NCI-H1436 (cell line): Measurements from ENCODE around the gene PSMA4.
"Not testable (repeated sequence)": the region's sequence is repeated elsewhere in the genome, so short reads cannot be mapped to it uniquely, and the experiment has no call there.

ENCODE experiments used
- DNase-seq: peaks from one replicate; lab custom pipeline; 2025; lab: John Stamatoyannopoulos, UW

Gene PSMA4

DNA sequence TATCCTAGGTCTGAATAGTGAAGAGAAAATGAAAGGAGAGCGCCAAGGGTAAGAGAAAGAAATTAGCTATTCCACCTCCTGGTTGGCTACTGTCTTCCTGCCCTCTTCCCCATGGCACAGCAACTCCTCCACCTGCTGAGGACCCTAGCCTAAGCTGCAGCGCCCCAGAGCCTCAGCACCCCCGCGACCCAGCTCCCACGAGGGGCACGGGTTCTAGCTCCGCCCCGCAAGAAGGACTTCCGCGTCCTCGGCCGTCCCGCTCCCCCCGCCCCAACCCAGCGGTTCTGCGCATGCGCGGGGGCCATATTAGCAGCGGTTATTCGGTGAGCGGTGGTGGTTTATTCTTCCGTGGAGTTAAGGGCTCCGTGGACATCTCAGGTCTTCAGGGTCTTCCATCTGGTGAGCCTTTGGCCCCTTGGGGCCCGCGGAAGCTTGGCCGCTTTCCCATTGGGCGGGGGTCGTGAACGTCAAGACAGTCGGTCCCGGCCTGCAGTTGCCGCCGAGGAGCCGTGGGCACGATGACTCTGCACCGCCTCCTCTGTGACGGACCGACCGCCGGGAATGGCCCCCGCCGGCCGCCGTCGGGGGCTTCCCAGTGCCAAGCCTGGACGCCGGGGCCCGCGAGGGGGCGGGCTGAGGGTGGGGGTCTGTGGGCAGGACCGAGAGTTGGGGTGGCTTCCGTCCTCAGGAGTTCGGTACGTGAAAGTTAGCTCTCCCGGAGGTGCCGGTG, at the start of gene PSMA4:
PSMA4 (plus strand) TSS at position 304 of the 730 bp plus-strand sequence. CDS start 1,484 bp downstream, outside the sequence.
- DNase-seq, result peak; percentile 87

DNA sequence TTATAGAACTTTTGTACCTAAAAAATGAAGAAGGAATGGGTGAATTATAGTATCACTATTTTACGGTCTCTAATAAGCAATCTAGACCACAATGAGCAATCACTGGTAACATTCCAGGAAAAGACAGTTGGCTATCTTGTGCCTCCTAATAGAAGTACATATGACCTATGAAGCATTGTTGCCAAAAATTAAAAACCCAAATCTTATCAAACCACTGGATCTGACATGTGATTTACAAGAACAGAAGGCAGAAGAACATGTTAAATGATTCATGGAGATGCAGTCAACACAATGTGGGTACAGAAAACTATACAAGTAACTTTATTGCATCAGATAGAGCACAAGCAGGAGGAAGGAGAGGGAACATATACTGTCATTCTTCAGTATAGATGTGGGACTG, 47.4 kb upstream of the PSMA4 start:
- no peak for DNase-seq

DNA sequence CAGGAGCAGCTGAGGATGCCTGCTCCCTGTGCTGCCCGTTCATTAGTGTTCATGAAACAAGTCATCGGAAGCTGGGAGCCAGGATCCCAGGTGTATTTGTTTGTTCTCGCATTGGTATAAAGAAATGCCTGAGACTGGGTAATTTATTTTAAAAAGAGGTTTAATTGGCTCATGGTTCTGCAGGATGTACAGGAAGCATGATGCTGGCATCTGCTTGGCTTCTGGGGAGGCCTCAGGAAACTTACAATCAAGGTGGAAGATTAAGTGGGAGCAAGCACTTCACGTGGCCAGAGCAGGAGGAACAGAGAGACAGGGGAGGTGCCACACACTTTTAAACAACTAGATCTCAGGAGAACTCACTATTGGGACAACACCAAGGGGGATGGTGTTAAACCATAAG, 38.4 kb upstream of the PSMA4 start:
- DNase-seq, result no peak

DNA sequence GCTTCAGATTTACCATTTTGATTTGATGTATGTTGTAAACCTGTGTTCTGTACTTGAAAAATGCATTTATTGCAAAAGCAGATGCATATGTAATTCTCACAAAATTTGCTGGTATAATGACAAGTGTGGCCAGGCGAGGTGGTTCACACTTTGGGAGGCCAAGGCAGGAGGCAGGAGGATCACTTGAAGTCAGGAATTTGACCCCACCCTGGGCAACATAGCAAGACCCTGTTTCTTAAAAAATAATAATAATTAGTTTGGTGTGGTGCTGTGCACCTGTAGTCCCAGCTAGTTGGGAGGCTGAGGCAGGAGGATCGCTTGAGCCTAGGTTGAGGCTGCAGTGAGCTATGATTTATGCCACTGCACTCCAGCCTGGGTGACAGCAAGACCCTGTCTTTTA, 37.6 kb upstream of the PSMA4 start:
- DNase-seq, result no peak

DNA sequence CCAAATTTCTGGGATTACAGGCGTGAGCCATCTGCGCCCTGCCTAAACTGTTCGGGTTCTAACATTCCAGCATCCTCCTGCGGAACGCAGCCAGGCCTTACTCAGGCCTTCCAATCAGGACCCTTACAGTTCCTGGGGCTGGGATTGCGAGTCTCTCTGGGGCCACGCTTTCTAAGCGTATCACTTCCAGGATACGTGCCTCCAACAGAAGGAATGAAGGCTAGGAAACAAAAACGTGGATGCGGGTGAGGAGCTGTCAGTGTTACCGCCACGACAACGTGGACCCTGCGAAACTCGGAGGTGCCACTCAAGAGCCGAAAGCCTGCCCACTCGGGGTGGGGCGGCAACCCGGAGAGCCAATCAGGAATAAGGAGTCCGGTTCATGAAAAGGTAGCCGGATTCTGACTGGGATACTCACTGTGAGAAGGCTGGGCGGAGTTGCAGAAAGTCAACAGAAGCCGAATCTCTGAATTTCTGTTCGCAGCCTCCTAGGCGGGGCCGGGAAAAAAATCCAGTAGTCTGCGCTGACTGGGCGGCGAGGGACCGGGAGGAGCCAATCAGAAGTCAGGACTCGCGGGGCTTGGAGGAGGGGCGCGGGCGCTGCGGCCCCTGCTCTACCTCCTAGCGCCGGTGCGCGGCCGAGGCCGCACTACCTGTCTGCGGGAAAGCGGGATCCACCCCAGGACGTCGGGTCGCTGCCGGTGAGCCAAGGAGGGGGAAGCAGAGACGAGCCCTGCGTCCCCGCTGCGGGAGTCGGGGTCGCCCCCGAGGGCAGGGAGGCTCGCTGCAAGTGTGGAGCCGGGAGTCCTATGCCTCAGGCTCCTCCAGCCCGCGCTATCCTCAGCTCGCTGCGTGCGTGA, 33.0 kb upstream of the PSMA4 start, which contains the start of gene HYKK:
HYKK (plus strand) TSS at position 607 of the 860 bp plus-strand sequence. CDS start 5,512 bp downstream, outside the sequence.
- peak; percentile 95 for DNase-seq

DNA sequence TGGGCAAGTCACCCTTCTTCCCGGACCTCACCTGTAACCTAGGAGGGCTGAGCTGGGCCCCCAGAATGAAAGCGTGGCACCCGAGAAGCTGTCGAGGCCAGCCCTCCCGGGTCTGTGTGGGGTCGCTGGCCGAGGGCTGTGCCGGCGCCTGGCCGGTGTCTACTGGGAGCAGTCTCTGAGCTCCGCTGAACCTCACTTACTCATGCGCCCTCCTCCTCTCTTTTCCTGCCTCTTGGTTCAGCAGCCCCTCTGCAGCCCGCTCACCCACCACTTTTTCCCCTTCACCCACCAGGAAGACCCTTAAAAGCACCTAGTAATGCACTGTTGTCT, 32.4 kb upstream of the PSMA4 start:
- no peak for DNase-seq

DNA sequence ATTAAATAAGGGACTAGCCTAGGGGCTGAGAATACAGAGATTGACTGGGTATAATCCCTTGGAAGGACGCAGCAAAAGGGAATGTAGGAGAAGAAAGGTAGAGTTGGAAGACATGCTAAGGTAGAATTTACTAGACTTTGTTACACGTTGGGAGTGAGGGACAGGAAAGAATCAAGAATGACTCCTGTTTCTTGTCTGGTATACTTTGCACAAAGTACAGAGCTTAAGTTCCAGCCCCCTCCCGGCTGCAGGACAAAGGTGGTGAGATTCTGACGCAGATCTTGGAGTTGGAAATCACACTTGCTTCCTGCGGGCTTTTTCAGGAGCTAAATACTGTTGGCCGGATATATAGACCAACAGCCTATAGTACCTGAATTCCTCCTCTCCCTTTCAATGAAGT, 32.0 kb upstream of the PSMA4 start:
- no peak for DNase-seq

DNA sequence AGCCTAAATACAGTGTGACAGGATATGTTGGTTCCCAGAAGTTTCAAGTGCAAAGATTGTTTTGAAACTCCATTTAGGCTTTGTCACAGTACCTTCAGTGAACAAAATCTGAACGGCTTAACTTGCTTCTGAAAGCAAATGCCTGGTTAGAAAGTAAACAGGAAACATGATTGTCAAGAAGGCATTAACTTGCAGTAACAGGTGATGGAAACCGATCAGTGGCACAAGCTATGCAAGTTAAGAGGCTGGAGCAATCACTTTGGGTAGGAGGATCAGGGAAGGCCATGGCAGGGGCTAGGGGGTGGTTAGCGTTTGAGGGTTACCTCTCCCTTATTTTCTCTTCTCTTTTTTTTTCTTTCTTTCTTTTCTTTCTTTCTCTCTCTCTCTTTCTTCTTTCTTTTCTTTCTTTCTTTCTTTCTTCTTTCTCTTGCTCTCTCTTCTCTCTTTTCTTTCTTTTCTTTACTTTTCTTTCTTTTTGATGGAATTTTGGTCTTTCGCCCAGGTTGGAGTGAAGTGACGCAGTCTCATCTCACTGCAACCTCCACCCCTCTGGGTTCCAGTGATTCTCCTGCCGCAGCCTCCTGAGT, 30.4 kb upstream of the PSMA4 start:
- DNase-seq, result no peak

DNA sequence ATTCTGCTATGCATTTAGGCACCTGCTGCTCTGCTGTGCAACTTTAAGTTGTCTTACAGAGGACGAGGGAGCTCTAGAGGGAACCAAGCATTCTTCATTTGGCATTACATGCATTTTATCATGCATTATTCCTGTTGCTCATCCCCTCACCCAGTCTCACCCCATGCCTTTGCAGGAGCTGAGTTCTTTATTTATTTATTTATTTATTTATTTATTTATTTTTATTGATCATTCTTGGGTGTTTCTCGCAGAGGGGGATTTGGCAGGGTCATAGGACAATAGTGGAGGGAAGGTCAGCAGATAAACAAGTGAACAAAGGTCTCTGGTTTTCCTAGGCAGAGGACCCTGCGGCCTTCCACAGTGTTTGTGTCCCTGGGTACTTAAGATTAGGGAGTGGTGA, 20.2 kb upstream of the PSMA4 start:
- DNase-seq, result not testable (repeated sequence)

DNA sequence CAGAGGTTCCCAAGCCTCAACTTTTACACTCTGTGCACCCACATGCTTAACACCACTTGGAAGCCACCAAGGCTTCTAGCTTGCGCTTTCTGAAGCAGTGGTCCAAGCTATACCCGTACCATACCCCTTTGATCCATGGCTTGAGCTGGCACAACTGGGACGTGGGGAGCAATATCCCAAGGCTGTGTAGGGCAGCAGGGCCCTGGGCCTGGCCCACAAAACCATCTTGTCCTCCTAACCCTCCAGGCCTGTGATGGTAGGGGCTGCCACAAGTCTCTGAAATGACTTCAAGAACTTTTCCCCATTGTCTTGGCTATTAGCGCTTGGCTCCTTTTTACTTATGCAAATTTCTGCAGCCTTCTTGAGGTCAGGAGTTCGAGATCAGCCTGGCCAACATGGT, 16.0 kb upstream of the PSMA4 start:
- DNase-seq, result no peak

DNA sequence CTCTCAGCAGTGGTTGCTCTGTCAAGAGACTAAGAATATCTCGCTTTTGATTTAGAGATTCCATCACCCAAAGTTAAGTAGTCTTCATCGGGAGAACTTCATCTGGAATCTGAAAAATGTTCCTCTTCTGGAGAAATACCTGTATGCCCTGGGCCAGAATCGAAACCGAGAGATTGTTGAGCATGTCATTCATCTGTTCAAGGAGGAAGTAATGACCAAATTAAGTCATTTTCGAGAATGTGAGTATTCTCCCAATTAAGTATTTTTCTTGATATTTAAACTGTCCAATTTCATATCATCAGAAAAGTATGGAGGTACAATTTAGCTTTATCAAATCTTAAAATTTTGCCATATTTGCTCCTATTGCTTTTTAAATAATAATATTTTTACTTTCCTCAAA, 12.9 kb upstream of the PSMA4 start:
- DNase-seq, result no peak

DNA sequence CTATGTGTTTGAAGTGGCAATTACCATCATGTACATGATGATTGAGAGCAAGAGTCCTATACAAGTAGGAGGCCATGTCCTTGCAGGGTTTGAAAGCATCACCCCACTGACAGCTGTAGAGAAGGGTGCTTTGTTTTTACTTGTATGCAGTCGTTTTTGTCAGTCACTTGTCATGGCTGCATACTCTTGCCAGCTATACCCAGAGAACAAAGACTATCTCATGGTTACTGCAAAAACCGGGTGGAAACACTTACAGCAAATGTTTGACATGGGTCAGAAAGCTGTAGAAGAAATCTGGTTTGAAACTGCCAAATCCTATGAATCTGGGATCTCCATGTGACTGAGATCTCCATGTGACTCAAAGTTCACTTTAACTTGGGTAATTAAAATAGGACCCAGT, 6.9 kb upstream of the PSMA4 start:
- DNase-seq, result no peak

DNA sequence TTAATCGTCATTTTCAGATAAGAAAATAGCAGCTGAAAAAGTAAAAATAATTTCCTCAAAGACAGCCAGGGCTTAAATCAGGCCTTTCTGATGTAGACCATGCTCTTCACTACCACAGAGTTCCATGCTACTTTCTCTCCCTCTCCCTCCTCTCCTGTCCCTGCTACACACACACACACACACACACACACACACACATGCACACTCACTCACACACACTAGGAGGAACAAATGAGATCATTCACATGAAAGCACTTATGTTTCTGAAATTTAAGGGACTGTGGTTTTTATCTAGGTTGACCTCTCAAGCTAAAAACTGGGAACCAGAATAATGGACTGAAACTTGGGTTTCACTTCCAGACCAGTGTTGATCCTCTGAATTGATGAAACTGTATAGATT, 4.1 kb upstream of the PSMA4 start:
- DNase-seq, result no peak

DNA sequence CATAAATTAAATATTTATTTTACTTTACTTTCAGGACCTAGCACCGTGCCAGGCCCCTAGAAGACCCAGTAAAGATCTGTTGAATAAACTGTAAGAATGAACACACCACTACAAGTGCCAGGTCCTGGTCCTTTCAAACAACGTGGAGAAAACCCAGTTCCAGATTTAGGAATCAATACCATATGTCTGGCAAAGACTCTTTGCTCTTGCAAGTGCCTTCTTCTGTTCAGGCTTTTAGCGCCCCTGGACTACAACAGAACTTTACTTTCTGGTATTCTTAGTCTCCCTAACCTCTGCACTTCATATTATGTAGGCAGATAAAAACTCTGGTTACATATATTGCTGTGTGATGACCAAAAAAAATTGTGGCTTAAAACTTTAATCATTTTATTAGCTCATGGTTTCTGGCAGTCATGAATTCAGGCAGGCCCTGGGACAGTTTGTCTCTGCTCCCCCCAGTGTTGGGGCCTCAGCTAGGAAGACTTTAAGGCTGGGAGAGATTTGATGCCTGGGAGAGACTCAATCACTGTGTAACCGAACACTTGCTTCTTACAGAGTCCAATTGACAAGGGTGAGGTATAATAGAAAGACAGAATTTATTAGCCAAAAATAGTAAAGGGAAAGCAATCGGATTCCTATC, 2.9 kb upstream of the PSMA4 start:
- no peak for DNase-seq

DNA sequence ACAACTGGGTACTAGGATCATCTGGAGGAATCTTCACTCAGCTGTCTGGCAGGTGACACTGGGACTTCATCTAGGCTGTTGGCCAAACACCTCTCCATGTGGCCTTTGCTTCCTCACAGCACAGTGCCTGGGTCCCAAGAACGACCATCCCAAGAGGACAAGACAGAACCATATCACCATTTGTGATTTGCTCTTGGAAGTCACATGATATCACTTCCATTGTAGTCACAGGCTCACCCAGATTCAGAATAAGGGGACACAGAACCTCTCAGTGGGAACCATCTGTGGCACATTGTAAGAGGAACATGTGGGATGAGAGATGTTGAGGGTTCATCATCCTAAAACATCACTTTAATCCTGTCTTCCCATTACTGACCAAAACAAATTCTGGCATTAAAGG, 1.9 kb upstream of the PSMA4 start:
- no peak for DNase-seq

DNA sequence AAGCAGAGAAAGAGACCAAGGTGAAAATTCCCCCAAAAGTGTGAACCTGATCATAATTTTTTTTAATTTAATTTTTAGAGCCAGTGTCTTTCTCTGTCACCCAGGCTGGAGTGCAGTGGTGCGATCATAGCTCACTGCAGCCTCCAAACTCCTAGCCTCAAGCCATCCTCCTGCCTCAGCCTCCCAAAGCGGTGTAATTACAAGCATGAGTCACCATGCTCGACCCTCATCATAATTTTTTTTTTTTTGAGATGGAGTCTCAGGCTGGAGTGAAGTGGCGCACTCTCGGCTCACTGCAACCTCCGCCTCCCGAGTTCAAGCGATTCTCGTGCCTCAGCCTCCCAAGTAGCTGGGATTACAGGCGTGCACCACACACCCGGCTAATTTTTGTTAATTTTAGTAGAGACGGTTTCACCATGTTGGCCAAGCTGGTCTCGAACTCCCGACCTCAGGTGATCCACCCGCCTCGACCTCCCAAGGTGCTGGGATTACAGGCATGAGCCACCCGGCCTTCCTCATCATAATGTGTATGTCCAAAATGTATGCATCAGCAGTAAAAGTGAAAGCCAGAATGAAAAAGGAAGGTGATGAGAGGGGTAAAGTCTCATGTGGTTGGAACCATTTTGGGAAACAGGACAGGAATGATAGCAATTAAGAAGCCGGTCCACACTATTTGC, 642 bp upstream of the PSMA4 start:
- not testable (repeated sequence) for DNase-seq

DNA sequence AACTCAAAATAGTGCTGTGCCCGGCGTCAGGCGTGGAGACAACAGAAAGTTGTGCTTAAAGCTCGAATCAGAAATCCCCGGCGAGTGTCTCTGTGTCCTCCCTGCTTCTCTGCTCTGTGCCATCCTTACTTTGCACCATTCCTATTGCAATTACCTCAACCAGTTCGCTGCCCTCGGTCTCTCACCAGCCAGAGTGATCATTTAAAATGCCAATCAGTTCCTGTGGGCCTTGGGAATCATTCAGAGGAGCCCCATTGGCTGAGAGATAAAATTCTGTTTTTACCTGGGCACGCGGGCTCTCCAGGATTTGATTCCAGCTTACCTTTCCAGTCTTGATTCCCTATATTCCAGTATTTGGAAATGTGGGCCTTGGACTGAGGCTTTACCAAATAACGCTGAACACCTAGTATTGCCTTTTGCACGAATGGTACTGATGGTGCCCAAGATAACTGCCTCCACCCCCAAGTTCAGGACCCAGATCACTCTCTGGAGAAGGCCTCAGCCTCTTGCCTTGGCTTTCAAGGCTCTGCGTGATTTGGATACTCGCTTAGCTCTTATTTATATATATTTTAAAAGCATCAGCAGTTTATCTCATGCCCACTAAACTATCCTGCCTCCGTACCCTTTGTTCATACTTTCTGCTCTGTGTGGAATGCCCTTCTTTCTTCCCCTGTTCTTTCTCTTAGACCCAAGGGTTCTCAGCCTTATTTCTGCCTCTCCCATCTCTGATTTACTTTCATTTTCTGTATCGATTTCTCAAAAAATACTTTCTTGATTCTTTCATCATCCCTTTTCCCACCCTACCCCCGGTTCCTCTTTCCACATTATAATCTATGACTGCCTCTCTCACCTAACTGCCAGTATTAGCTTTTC, 863 bp downstream of the PSMA4 start:
- DNase-seq, result no peak

DNA sequence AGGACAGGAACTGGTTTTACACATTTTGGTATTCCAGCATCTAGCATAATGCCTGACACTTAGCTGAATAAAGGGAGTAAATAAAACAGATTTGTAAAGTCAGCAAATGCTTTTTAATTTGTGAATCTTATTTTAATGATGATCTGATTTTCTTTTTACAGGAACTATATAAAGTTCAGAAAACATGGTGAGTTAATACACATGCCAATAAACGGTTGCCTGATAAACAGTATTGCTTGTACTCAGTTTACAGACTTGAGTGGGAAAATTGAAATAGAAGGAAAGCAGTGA, 1.4 kb downstream of the PSMA4 start:
- DNase-seq, result no peak

DNA sequence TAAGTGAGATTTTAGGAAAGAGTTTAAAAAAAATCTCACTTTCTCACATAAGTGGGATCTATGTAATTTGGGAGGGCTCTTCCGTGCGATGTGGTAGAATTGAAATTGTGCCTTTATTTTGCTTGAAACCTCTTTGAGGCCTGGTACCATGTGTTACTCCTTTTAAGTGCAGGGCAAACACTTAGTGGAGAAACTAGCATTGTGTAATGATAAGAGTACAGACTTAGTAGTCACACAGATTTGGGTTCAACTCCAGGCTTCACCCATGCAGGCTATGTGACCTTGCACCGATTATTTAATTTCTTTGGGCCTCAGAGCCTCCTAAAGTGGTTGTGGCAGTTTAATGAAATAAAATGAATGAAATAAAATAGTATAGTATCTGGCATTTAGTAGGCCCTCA, 2.4 kb downstream of the PSMA4 start:
- DNase-seq, result no peak

DNA sequence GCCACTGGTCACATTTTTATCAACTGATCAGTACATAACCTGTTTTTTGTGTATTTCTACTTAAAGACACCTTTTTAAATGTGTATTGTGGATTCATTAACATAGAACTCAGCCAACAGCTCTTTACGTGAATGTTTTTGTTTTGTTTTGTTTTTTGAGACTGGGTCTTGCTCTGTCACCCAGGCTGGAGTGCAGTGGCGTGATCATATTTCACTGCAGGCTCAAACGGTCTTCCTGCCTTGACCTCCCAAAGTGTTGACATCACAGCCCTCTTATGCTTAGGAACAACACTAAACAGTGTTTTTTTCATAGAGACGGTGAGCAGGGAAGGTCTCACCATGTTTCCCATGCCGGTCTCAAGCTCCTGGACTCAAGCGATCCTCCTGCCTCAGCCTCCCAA, 9.9 kb downstream of the PSMA4 start:
- DNase-seq, result no peak

DNA sequence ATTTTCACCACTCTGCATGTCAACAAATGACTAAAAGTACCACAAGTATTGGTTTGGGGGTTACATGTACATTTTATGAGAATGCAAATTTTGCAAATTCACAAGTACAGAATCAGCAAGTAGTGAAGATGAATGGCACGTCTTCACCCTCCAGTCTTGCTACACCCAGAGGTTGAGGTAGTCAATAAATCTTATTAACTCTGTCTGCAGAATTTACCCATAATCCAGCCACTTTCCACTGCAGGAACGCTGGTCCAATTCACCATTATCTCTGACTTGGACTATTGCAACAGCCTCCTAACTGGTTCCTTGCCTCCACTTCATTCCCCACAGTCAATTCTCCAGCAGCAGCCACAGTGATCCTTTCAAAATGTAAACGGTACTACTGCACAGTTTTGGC, 10.6 kb downstream of the PSMA4 start:
- DNase-seq, result no peak
